Testis (tissue), 3 donors: ENCODE measurements around the gene FKBP2. TPM values are rescaled to one million over a fixed set of nuclear protein-coding genes. Genes with fewer than 3 reads are reported as not detected.

Experiments
- DNase-seq: peaks from one replicate; pipeline ENCODE4 v3.0.0-alpha.2; 2019
- H3K27ac ChIP-seq, 2 donors: fragments of 200-600 bp; sonication (generic); one replicate each; pipeline ENCODE4 v1.5.1; 2019
- H3K27me3 ChIP-seq: fragments of 200-600 bp; sonication (generic); one replicate; pipeline ENCODE4 v1.5.1; 2019
- H3K36me3 ChIP-seq: fragments of 200-600 bp; sonication (generic); one replicate; pipeline ENCODE4 v1.5.1; 2017; ENCODE audit warnings: low read depth; ENCODE audit errors: missing control alignments
- H3K4me1 ChIP-seq: fragments of 200-600 bp; sonication (generic); one replicate; pipeline ENCODE4 v1.5.1; 2019
- H3K4me3 ChIP-seq, 2 donors: fragments of 200-600 bp; sonication (generic); one replicate each; pipeline ENCODE4 v1.5.1; 2017 to 2019
- H3K9me3 ChIP-seq: fragments of 200-600 bp; sonication (generic); one replicate; pipeline ENCODE4 v1.5.1; 2017
- POLR2A ChIP-seq: fragments of 450-650 bp; IDR thresholded peaks from one replicate; pipeline ENCODE4 v1.6.1; 2017; ENCODE audit warnings: antibody characterized with exemption, mild to moderate bottlenecking, moderate library complexity
- WGBS, 2 donors: methylation state at CpG; one replicate each; pipeline ENCODE4 v1.1.5; 2018; 5-methylcytosine and 5-hydroxymethylcytosine counted together
- intact Hi-C: fragments of 100-400 bp; cut with DNase I; formaldehyde crosslinking; loops from one replicate; pipeline ENCODE4 v1.15.1; 2023; ENCODE audit warnings: low total_unique reads
- polyA plus RNA-seq: library from polyadenylated mRNA; stranded (reverse); fragments of 350-450 nt; fragmentation: Illumina TruSeq; extraction: RNeasy Lipid Tissue Mini Kit (QIAGEN cat#74804); gene quantifications from one replicate; pipeline ENCODE4 v1.2.3, GENCODE V29; 2014; ENCODE audit warnings: low read depth, low replicate concordance; ENCODE audit not compliant: insufficient read depth
- total RNA-seq, 2 donors: library from RNA; depleted of rRNA; stranded (reverse); fragments of >200 nt; gene quantifications; one replicate each; pipeline ENCODE4 v1.2.3, GENCODE V29; 2016
- TF ChIP-seq, protein P1 (sequence below), 3 experiments: fragments of 450-650 bp in 2 of 3; fragments of 200-600 bp in 1 of 3; sonication (generic) in 1 of 3; IDR thresholded peaks; one replicate each; pipeline ENCODE4 v1.5.1; 2016 to 2019; ENCODE audit warnings: antibody characterized with exemption in 3 of 3, mild to moderate bottlenecking in 2 of 3, moderate library complexity in 1 of 3

The FKBP2 gene
- total and polyA plus RNA-seq, 3 donors from 2014 or later, result 151 to 159 (median 159) TPM

DNA sequence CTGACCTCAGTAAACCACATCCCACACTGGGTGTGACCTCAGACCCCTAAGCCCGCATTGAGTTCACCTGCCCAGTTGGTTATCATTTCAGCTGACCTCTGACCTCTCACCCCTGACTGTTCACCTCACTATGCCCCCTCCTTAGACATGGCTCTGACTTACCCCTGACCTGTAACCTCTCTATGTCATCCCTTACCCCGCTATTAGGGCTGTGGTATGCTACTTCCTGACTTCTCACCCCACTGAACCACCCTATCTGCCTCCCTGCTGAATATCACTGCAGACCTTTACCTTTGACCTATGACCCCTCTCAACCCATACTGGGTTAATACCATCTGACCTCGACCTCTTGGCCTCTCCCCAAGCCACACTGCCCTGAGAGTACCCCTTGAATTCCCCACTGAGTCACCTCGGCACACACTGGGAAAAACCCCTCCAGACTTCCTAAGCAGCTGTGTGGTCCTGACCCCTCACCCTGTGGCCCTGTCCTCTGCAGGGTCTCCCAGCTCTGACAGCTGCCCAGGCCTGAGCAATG lies 18.7 kb downstream of the FKBP2 start:
- TF ChIP-seq POLR2A, result no peak
- TF ChIP-seq, protein P1, sequence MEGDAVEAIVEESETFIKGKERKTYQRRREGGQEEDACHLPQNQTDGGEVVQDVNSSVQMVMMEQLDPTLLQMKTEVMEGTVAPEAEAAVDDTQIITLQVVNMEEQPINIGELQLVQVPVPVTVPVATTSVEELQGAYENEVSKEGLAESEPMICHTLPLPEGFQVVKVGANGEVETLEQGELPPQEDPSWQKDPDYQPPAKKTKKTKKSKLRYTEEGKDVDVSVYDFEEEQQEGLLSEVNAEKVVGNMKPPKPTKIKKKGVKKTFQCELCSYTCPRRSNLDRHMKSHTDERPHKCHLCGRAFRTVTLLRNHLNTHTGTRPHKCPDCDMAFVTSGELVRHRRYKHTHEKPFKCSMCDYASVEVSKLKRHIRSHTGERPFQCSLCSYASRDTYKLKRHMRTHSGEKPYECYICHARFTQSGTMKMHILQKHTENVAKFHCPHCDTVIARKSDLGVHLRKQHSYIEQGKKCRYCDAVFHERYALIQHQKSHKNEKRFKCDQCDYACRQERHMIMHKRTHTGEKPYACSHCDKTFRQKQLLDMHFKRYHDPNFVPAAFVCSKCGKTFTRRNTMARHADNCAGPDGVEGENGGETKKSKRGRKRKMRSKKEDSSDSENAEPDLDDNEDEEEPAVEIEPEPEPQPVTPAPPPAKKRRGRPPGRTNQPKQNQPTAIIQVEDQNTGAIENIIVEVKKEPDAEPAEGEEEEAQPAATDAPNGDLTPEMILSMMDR (IDR thresholded peaks at IDR 0.05), result no peak
- 85 to 90% methylated on average over 4 of the region's 4 CpGs for WGBS, 2 donors
- H3K4me3 ChIP-seq, result no peak overlapping the region
- H3K4me1 ChIP-seq, result peaks cover 6% of the 10 kb centered on the region
- H3K36me3 ChIP-seq, result no peaks in the 10 kb centered on the region
- no peak overlapping the region for H3K27ac ChIP-seq
- no peaks in the 10 kb centered on the region for H3K9me3 ChIP-seq
- no peaks in the 10 kb centered on the region for H3K27me3 ChIP-seq
- intact Hi-C loops, result no loop called here
- DNase-seq, result no peak

DNA sequence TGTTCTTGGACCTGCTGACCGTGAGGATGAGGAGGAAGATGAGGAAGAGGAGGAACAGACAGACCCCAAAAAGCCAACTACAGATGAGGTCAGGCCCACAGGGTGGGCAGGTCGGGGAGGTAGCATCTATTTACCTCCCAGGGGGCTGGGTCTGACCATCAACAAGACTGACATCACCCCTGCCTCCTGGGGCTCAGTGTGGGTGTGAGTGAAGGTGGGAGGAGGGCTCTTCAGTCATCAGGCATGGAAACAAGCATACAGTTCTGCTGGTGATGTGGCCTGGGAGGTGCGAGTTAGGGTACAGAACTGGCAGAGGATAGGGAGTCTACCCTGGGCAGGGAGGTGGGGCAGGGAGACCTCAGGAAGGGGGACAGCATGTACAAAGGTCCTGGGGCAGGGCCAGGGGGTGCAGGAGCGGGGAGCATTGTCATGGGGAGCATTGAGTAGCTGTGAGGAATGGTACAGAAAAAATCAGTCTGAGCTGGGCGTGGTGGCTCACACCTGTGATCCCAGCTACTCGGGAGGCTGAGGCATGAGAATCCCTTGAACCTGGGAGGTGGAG lies 19.3 kb downstream of the FKBP2 start:
- no peaks in the 10 kb centered on the region for H3K27me3 ChIP-seq
- peaks cover 6% of the 10 kb centered on the region for H3K4me1 ChIP-seq
- WGBS, 2 donors, result 86 to 94% methylated on average over 6 of the region's 6 CpGs
- no peaks in the 10 kb centered on the region for H3K36me3 ChIP-seq
- intact Hi-C loops, result no loop called here
- no peak for DNase-seq
- H3K4me3 ChIP-seq, result no peak overlapping the region
- H3K27ac ChIP-seq, result no peak overlapping the region
- H3K9me3 ChIP-seq, result no peaks in the 10 kb centered on the region
- TF ChIP-seq POLR2A, result no peak
- TF ChIP-seq, protein P1 (IDR thresholded peaks at IDR 0.05), result no peak

DNA sequence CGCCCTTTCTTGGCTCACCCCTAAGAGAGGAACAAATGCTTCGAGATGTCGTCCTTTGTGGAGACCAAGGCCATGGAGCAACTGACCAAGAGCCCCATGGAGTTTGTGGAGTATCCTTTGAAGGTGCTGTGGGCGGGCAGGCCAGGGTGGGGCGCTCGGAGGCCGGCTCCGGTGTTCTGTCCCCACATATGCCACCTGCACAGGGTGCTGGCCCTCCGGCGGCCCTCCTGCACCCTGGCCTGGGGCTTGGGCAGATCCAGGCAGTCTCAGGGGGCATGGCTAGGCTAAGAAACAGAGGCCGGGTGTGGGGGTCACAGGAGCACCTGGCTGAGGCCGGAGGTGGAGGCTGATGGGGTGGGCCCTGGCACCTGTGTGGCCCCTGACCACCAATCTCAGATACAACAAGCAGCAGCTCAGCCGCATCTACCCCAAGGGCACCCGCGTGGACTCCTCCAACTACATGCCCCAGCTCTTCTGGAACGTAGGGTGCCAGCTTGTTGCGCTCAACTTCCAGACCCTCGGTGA lies 20.7 kb downstream of the FKBP2 start:
- 91 to 93% methylated on average over 7 to 18 of the region's 18 CpGs for WGBS, 2 donors
- intact Hi-C loops, result no loop called here
- TF ChIP-seq, protein P1 (IDR thresholded peaks at IDR 0.05), result no peak
- TF ChIP-seq POLR2A, result no peak
- H3K4me3 ChIP-seq, result no peak overlapping the region
- H3K9me3 ChIP-seq, result no peaks in the 10 kb centered on the region
- no peak for DNase-seq
- H3K36me3 ChIP-seq, result no peaks in the 10 kb centered on the region
- peaks cover 8% of the 10 kb centered on the region for H3K4me1 ChIP-seq
- H3K27me3 ChIP-seq, result no peaks in the 10 kb centered on the region
- no peak overlapping the region for H3K27ac ChIP-seq

DNA sequence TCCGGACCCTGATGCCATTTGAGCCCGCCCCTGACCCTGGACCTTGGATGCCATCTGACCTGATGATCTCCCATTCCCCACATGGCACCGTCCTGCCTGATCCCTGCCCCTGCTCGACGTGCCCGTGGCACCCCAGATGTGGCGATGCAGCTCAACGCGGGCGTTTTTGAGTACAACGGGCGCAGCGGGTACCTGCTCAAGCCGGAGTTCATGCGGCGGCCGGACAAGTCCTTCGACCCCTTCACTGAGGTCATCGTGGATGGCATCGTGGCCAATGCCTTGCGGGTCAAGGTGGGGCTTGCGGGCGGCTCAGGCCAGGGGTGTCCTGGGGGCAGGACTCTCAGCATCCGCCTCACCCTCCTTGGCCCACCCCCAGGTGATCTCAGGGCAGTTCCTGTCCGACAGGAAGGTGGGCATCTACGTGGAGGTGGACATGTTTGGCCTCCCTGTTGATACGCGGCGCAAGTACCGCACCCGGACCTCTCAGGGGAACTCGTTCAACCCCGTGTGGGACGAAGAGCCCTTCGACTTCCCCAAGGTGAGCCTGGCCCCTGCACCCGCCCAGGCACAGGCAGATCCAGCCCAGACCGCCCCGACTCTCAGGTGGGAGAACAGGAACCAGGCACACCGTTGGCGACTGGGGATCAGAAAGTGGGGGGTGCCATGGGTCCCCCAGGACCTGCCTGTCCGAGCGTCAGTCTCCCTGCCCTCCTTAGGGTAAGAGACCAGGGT lies 21.5 kb downstream of the FKBP2 start:
- no peak overlapping the region for H3K27ac ChIP-seq
- peaks cover 16% of the 10 kb centered on the region for H3K4me1 ChIP-seq
- no peak for DNase-seq
- intact Hi-C loops, result no loop called here
- no peaks in the 10 kb centered on the region for H3K27me3 ChIP-seq
- TF ChIP-seq, protein P1 (IDR thresholded peaks at IDR 0.05), result no peak
- no peak for TF ChIP-seq POLR2A
- no peak overlapping the region for H3K4me3 ChIP-seq
- no peaks in the 10 kb centered on the region for H3K9me3 ChIP-seq
- WGBS, 2 donors, result 94 to 97% methylated on average over 11 to 37 of the region's 42 CpGs
- H3K36me3 ChIP-seq, result no peaks in the 10 kb centered on the region
